A549 (cell line): ENCODE measurements around the gene NIPAL1.
"Not testable (repeated sequence)": the region's sequence is repeated elsewhere in the genome, so short reads cannot be mapped to it uniquely, and the experiment has no call there.

ENCODE experiments used
- ATOH8 ChIP-seq: fragments of 250-450 bp; sonication (Bioruptor Pico); IDR thresholded peaks from 2 replicates; pipeline ENCODE4 v1.5.0; 2020; ENCODE audit warnings: low read depth, mild to moderate bottlenecking, moderate library complexity
- CTCF ChIP-seq: fragments of >200 bp; sonication (Bioruptor Twin); formaldehyde crosslinking; IDR thresholded peaks from 3 replicates; pipeline ENCODE4 v1.5.1; 2016
- FOXS1 ChIP-seq: fragments of 250-450 bp; sonication (Bioruptor Pico); IDR thresholded peaks from 2 replicates; pipeline ENCODE4 v1.5.0; 2020; ENCODE audit warnings: mild to moderate bottlenecking, moderate library complexity
- HEYL ChIP-seq: fragments of 250-450 bp; sonication (Bioruptor Pico); IDR thresholded peaks from 2 replicates; pipeline ENCODE4 v1.8.0; 2021; ENCODE audit warnings: mild to moderate bottlenecking, moderate library complexity
- NR3C1 ChIP-seq: fragments of >200 bp; sonication (Bioruptor Twin); formaldehyde crosslinking; IDR thresholded peaks from 3 replicates; pipeline ENCODE4 v1.6.1; 2017
- REST ChIP-seq: fragments of 200-600 bp; sonication (generic); IDR thresholded peaks from 2 replicates; pipeline ENCODE4 v1.6.1; 2016; ENCODE audit warnings: antibody characterized with exemption, mild to moderate bottlenecking, moderate library complexity
- USF2 ChIP-seq: fragments of 450-650 bp; IDR thresholded peaks from 2 replicates; pipeline ENCODE4 v1.6.1; 2014; ENCODE audit warnings: antibody characterized with exemption

- not testable (repeated sequence) for TF ChIP-seq ATOH8; CTCF; REST; USF2; NR3C1; HEYL (CRISPR knock-in tag); FOXS1
Observed at GRCh38 chr4:48010906-48011305, 5.7 kb upstream of the NIPAL1 start.
